ENCODE measurements around the gene ZKSCAN1. TPM values are rescaled to one million over a fixed set of nuclear protein-coding genes. Genes with fewer than 3 reads are reported as not detected.
"Not testable (repeated sequence)": the region's sequence is repeated elsewhere in the genome, so short reads cannot be mapped to it uniquely, and the experiment has no call there.

ZKSCAN1 gene
- total RNA-seq: 10 to 100 TPM; 26.1 to 68.7 (median 48.3) TPM

DNA sequence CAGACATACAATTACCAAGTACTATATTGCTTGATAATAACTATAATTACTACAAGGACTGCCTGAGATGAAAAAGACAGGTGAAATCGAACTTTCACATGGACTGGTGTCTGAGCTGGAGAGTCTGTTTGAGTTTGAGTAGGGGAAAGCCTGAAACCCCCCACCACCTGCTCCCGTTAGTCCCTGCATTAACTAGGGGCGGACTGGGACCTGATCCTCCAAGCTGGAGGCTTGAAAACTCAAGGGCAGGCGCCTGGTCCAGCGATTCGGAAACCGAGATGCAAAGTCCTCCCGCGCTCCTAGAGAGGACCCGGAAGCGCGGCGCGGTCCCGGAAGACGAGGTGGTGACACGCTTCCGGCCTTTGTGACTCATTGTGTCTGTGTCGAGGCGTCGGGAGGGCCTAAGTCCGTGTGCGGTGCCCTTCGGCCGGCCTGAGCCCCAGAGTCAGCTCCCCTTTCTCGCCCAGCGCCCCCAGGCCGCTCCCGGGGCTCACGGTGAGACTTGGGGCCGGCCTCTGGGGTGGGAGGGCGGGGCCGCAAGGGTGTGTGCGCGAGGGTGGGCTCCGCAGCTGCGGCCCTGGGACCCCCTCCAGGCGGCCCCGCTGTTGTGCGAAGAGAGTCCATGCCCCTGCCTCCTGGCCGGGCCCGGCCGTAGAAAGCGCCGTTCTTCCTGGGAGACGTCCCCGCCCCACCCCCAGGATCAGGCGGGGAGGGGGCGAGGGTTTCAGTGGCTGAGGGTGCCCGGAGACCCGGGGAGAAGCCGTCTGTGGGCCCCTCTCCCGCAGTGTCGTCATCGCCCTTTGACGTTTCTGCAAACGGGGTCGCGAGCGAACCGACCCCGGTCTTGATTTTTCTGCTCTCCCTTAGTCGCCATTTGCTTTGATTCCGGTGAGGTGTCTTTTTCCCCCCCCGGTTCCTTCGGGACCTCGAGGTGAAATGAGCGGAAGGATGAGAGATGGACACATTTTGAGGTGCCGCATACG, at the start of gene ZKSCAN1:
Gene ZKSCAN1 (plus strand): TSS at position 365 of the 983 bp plus-strand sequence. CDS start 7,911 bp downstream, outside the sequence.
- peak within 1 kb of the TSS; percentile 99 to 100 for H3K27ac ChIP-seq

DNA sequence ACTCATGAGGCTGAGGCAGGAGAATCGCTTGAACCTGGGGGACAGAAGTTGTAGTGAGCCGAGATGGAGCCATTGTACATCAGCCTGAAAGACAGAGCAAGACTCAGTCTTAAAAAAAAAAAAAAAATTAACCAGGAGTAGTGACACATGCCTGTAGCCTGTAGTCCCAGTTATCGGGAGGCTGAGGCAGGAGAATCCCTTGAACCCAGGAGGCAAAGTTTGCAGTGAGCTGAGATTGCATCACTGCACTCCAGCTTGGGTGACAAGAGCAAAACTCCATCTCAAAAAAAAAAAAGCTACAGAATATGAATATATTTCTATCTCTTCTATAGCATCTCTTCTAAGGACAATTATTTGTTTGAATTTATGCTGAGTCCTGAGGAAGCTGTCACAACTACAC, 46.1 kb upstream of the ZKSCAN1 start:
- ATAC-seq (replicated peaks in 6 of 8): no peak

More for the DNA sequence above, at the start of gene ZKSCAN1:
- Histone ChIP-seq H3K4me1 (replicated peaks in 1 of 2) (peaks cover 12 to 20% of the 10 kb centered on the region in 2 donors), H3K4me3 (peak within 1 kb of the TSS; percentile 73 to 98 (median 93))
- 0 to 42% (median 9%) methylated on average over 2 to 22 of the region's 70 CpGs; no CpG with 5 or more reads in 6 of the 10 experiments for WGBS, 10 experiments
- peak; percentile 85 to 99 (median 96) for ATAC-seq (replicated peaks in 6 of 8)
- in situ Hi-C loops (cut with MboI; ENCODE audit: low pct_unique_long_range_greater_than_20kb in 2 of 9, low sequenced_read_pairs in 9 of 9, unreplicated experiment in 9 of 9): no loop called here

GRCh38 chr7:99969813-99970212, 45.6 kb upstream of the ZKSCAN1 start:
- H3K4me1 ChIP-seq (replicated peaks in 1 of 2); in situ Hi-C loops (cut with MboI; ENCODE audit: low pct_unique_long_range_greater_than_20kb in 2 of 9, low sequenced_read_pairs in 9 of 9, unreplicated experiment in 9 of 9); ATAC-seq (replicated peaks in 6 of 8); H3K4me3 ChIP-seq; H3K27ac ChIP-seq: not testable (repeated sequence)
- WGBS, 10 experiments: 33% methylated on average over 1 of the region's 1 CpG; no CpG with 5 or more reads in 9 of the 10 experiments

More for the DNA sequence above, 46.1 kb upstream of the ZKSCAN1 start:
- no peaks in the 10 kb centered on the region for H3K4me1 ChIP-seq (replicated peaks in 1 of 2)
- 20 to 90% (median 80%) methylated on average over 1 to 3 of the region's 3 CpGs; no CpG with 5 or more reads in 1 of the 10 experiments for WGBS, 10 experiments
- H3K4me3 ChIP-seq: no peak overlapping the region
- H3K27ac ChIP-seq: no peak overlapping the region
- in situ Hi-C loops (cut with MboI; ENCODE audit: low pct_unique_long_range_greater_than_20kb in 2 of 9, low sequenced_read_pairs in 9 of 9, unreplicated experiment in 9 of 9): no loop called here

DNA sequence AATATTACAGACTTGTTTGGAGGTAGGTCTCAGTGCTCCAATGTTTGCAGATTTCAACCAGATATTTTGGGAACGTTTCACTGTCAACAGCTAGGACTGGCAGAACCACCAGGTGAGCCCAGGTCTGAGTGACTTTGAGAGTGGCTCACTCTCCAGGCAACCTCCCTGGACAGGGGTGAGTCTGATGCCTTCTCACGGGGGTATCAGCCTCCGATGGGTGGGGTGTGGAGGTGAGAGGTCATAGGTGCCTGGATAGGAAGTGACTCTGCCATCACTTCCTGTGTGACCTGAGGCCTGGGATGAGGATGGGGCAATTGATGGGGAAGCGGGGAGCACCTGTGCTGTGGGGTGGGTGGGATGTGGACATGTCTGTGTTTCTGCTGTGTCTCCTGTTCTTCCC, 44.2 kb upstream of the ZKSCAN1 start:
- H3K4me1 ChIP-seq (replicated peaks in 1 of 2): no peaks in the 10 kb centered on the region
- H3K4me3 ChIP-seq: no peak overlapping the region
- WGBS, 10 experiments: 17 to 60% methylated on average over 1 of the region's 4 CpGs; no CpG with 5 or more reads in 8 of the 10 experiments
- ATAC-seq (replicated peaks in 6 of 8): no peak
- no peak overlapping the region for H3K27ac ChIP-seq
- in situ Hi-C loops (cut with MboI; ENCODE audit: low pct_unique_long_range_greater_than_20kb in 2 of 9, low sequenced_read_pairs in 9 of 9, unreplicated experiment in 9 of 9): no loop called here

GRCh38 chr7:99973817-99974216, 41.6 kb upstream of the ZKSCAN1 start:
- H3K4me1 ChIP-seq (replicated peaks in 1 of 2); ATAC-seq (replicated peaks in 6 of 8); H3K4me3 ChIP-seq; in situ Hi-C loops (cut with MboI; ENCODE audit: low pct_unique_long_range_greater_than_20kb in 2 of 9, low sequenced_read_pairs in 9 of 9, unreplicated experiment in 9 of 9); H3K27ac ChIP-seq: not testable (repeated sequence)
- 69 to 100% (median 89%) methylated on average over 1 to 5 of the region's 7 CpGs; no CpG with 5 or more reads in 2 of the 10 experiments for WGBS, 10 experiments

DNA sequence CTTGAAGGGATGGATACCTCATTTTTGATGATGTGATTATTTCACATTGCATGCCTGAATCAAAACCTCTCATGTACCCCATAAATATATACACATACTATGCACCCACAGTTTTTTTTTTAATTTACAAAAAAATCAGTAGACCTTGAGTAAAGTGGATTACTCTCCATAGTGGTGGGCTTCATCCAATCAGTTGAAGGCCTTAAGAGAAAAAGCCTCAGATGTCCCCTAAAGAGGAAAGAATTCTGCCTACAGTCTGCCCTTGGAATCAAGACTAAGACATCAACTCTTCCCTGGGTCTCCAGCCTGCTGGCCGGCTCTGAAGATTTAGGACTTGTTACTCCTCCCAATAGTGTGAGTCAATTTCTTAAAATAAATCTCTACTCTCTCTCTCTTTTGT, 40.7 kb upstream of the ZKSCAN1 start:
- H3K4me3 ChIP-seq: no peak overlapping the region
- in situ Hi-C loops (cut with MboI; ENCODE audit: low pct_unique_long_range_greater_than_20kb in 2 of 9, low sequenced_read_pairs in 9 of 9, unreplicated experiment in 9 of 9): no loop called here
- peak in 3 of 8 experiments; percentile 6 to 26 (median 18) for ATAC-seq (replicated peaks in 6 of 8)
- H3K4me1 ChIP-seq (replicated peaks in 1 of 2): peaks cover 0 to 4% of the 10 kb centered on the region in 2 donors
- no peak overlapping the region for H3K27ac ChIP-seq
- 0 to 88% (median 40%) methylated on average over 1 of the region's 1 CpG; no CpG with 5 or more reads in 6 of the 10 experiments for WGBS, 10 experiments

- H3K4me1 ChIP-seq (replicated peaks in 1 of 2): peaks cover 0 to 4% of the 10 kb centered on the region in 2 donors
- peak in 7 of 8 experiments; percentile 17 to 90 (median 45) for ATAC-seq (replicated peaks in 6 of 8)
- in situ Hi-C loops (cut with MboI; ENCODE audit: low pct_unique_long_range_greater_than_20kb in 2 of 9, low sequenced_read_pairs in 9 of 9, unreplicated experiment in 9 of 9): no loop called here
- no peak within 1 kb of the TSS for H3K4me3 ChIP-seq
- H3K27ac ChIP-seq: no peak within 1 kb of the TSS
- 33 to 100% (median 69%) methylated on average over 1 to 3 of the region's 5 CpGs; no CpG with 5 or more reads in 4 of the 10 experiments for WGBS, 10 experiments
Observed at GRCh38 chr7:99975782-99976521, 39.4 kb upstream of the ZKSCAN1 start, which contains the start of gene AZGP1. Gene AZGP1, minus strand, starts transcription at chr7:99976031. Its CDS starts 11 bp downstream, at chr7:99976020.

DNA sequence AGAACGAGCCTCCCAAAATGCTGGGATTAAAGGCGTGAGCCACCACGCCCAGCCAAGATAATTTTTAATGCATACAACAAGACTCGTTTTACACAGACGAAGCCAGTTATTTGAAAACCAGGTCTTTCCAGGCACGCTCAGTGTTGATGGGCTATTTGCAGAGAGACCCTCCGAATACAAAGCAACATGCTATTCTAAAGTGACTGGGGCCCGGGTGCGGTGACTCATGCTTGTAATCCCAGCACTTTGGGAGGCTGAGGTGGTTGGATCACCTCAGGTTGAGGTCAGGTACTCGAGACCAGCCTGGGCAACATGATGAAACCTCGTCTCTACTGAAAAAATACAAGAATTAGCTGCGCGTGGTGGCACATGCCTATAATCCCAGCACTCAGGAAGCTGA, 38.8 kb upstream of the ZKSCAN1 start:
- H3K4me1 ChIP-seq (replicated peaks in 1 of 2): peaks cover 0 to 4% of the 10 kb centered on the region in 2 donors
- H3K4me3 ChIP-seq: no peak overlapping the region
- 56 to 100% (median 81%) methylated on average over 2 to 9 of the region's 13 CpGs; no CpG with 5 or more reads in 4 of the 10 experiments for WGBS, 10 experiments
- H3K27ac ChIP-seq: no peak overlapping the region
- in situ Hi-C loops (cut with MboI; ENCODE audit: low pct_unique_long_range_greater_than_20kb in 2 of 9, low sequenced_read_pairs in 9 of 9, unreplicated experiment in 9 of 9): no loop called here
- no peak for ATAC-seq (replicated peaks in 6 of 8)

GRCh38 chr7:99979814-99980225, 35.6 kb upstream of the ZKSCAN1 start:
- H3K4me3 ChIP-seq; H3K4me1 ChIP-seq (replicated peaks in 1 of 2); in situ Hi-C loops (cut with MboI; ENCODE audit: low pct_unique_long_range_greater_than_20kb in 2 of 9, low sequenced_read_pairs in 9 of 9, unreplicated experiment in 9 of 9); H3K27ac ChIP-seq: not testable (repeated sequence)
- WGBS, 10 experiments: 0 to 40% (median 0%) methylated on average over 1 to 3 of the region's 10 CpGs; no CpG with 5 or more reads in 7 of the 10 experiments
- ATAC-seq (replicated peaks in 6 of 8): peak; percentile 9 to 93 (median 84)

GRCh38 chr7:99980448-99980872, 34.9 kb upstream of the ZKSCAN1 start:
- H3K4me3 ChIP-seq; H3K4me1 ChIP-seq (replicated peaks in 1 of 2); in situ Hi-C loops (cut with MboI; ENCODE audit: low pct_unique_long_range_greater_than_20kb in 2 of 9, low sequenced_read_pairs in 9 of 9, unreplicated experiment in 9 of 9); H3K27ac ChIP-seq: not testable (repeated sequence)
- ATAC-seq (replicated peaks in 6 of 8): peak in 4 of 8 experiments; percentile 27 to 71 (median 69)
- WGBS, 10 experiments: 20 to 100% (median 79%) methylated on average over 1 of the region's 4 CpGs; no CpG with 5 or more reads in 6 of the 10 experiments

GRCh38 chr7:99981066-99981465, 34.3 kb upstream of the ZKSCAN1 start:
- H3K27ac ChIP-seq; ATAC-seq (replicated peaks in 6 of 8); in situ Hi-C loops (cut with MboI; ENCODE audit: low pct_unique_long_range_greater_than_20kb in 2 of 9, low sequenced_read_pairs in 9 of 9, unreplicated experiment in 9 of 9); H3K4me1 ChIP-seq (replicated peaks in 1 of 2); H3K4me3 ChIP-seq: not testable (repeated sequence)
- WGBS, 10 experiments: 72 to 80% (median 73%) methylated on average over 1 to 3 of the region's 7 CpGs; no CpG with 5 or more reads in 6 of the 10 experiments

DNA sequence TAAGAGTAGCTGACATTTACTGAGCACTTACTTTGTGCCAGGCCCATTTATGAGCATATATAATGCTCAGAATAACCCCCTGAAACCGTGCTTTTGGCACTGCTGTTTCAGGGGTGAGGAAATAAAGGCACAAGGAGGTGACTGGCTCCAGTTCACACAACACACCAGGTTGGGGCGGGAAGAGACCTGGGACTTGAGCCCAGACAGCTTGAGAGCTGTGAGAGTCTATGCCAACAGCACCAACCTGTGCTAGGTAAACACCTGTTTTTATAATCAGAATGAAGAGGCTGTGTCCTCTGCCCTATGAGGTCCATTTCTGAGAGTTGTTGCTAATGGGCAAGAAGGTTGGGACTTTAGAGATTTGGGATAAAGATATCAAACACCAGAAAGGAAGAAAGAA, 30.8 kb upstream of the ZKSCAN1 start:
- in situ Hi-C loops (cut with MboI; ENCODE audit: low pct_unique_long_range_greater_than_20kb in 2 of 9, low sequenced_read_pairs in 9 of 9, unreplicated experiment in 9 of 9): no loop called here
- WGBS, 10 experiments: 0 to 67% (median 25%) methylated on average over 1 to 2 of the region's 2 CpGs; no CpG with 5 or more reads in 1 of the 10 experiments

More for the DNA sequence above, 30.8 kb upstream of the ZKSCAN1 start:
- H3K4me1 ChIP-seq (replicated peaks in 1 of 2): peaks cover 0 to 1% of the 10 kb centered on the region in 2 donors
- no peak overlapping the region for H3K27ac ChIP-seq
- no peak overlapping the region for H3K4me3 ChIP-seq
- ATAC-seq (replicated peaks in 6 of 8): no peak
